Measurements from ENCODE around the gene AGAP1. TPM values are rescaled to one million over a fixed set of nuclear protein-coding genes. Genes with fewer than 3 reads are reported as not detected.
"Not testable (repeated sequence)": the region's sequence is repeated elsewhere in the genome, so short reads cannot be mapped to it uniquely, and the experiment has no call there.

The AGAP1 gene
- total RNA-seq, 1 experiment from 2014 or later = 18.3 TPM

DNA sequence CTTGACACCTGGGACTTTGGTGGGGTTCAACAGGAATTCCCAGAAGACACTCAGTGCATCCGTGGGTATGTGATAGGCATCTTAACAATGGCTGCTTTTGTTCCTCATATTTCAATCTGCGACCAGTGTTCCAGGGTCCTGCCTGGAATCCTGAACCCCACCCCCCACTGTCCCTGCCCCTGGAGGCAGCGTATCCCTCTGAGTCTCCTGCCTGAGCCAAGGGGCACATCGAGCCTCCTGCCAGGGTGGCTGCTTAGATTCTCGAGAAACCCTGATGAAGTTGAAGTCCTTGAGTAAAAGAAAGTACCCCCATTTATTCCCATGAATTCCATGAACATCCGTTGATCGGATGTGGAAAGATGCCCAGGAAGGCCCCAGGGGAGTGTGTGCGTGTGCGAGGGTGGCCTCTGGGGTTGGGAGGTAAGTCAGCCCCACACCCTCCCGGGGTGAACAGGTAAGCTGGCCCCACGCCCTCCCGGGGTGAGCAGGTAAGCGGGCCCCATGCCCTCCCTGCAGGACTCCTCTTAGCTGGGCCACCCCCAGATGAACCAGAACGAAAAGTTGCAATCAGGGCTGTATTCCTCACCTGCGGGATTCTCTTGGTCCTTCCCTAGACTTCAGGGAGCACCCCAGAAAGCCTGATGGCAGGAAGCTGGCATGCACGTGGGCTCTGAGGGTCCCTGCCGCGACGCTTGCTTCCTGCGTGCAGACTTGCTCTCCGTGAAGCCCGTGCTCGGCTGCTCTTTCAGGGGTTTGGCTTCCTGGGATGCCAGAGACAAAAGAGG lies 253.3 kb downstream of the AGAP1 start:
- no peak for DNase-seq (ENCODE audit: extremely low read depth, low read depth)

DNA sequence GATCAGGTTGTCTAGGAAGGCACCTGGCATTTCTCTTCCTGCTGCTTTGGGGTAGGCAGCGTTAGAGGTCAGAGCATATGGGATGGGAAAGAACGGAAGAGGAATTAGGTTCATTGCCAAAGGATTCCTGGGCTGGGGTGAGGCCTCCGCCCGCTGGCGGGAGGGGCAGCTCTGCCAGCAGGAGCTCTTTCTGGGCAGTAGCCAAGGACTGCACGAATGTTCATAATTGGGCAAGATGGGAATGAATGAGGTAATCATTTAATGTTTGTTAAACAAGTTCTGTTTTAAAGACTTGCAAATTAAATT lies 253.9 kb downstream of the AGAP1 start:
- no peak for DNase-seq (ENCODE audit: extremely low read depth, low read depth)

DNA sequence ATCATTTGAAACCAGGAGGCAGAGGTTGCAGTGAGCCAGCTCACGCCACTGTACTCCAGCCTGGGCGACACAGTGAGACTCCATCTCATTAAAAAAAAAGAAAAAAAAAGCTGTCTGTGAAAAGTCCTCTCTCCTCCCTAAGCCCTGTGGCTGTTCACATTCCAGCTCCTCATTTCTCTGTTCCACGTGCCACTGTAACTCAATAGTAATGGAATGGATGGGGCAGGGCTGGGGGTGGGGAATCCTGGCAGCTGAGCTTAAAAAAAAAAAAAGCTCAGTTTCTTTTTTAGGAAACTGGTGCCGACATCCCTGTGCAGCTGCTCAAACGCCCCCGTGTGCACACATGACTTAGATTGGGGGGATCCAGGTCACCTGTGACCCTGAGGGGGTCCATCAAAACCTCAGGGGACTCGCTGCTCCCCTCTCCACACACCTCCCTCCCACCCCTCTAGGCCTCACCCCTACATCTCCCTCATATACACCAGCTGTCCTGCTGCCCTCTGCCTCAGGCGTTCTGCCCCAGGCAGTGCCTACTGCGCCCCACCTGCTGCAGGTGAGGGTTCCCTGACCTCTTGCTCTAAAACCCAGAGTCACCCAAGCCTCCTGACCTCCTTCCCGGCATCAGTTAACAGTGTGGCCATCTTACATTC lies 255.4 kb downstream of the AGAP1 start:
- no peak for DNase-seq (ENCODE audit: extremely low read depth, low read depth)

DNA sequence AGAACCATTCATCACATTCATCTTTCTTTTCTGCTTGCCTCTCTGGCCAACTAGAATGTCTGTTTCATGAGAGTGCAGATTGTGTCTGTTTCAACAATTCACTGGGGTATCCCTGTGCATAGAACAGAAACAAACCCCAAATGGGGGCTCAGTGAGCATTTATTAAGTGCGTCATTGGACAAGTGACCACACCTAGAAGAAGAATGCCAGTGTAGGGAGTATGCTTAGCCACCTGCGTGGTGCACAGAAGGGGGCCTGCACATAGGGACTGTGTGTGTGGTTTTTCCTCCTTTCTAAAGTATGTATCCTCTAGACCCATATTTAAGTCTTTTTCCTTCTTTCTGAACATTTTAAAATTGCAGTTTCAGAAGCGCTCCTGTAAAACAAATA lies 255.9 kb downstream of the AGAP1 start:
- no peak for DNase-seq (ENCODE audit: extremely low read depth, low read depth)

DNA sequence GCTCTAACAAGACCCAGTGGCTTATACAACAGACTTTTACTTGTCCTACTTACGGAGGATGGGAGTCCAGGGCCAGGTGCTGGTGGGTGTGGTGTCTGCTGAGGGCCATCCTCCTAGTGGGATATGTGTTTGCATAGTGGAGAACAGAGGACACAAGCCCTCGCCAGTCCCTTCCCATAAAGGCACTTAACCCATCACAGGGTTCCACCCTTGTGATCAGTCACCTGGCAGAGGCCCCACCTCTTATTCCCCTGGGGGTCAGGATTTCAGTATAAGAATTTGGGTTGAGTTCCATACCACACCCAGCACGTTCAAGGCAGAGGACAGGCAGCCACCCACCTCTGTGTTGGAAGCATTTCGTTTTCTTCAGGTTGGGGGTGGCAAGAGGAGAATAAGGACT lies 259.0 kb downstream of the AGAP1 start:
- DNase-seq (ENCODE audit: extremely low read depth, low read depth) = no peak

DNA sequence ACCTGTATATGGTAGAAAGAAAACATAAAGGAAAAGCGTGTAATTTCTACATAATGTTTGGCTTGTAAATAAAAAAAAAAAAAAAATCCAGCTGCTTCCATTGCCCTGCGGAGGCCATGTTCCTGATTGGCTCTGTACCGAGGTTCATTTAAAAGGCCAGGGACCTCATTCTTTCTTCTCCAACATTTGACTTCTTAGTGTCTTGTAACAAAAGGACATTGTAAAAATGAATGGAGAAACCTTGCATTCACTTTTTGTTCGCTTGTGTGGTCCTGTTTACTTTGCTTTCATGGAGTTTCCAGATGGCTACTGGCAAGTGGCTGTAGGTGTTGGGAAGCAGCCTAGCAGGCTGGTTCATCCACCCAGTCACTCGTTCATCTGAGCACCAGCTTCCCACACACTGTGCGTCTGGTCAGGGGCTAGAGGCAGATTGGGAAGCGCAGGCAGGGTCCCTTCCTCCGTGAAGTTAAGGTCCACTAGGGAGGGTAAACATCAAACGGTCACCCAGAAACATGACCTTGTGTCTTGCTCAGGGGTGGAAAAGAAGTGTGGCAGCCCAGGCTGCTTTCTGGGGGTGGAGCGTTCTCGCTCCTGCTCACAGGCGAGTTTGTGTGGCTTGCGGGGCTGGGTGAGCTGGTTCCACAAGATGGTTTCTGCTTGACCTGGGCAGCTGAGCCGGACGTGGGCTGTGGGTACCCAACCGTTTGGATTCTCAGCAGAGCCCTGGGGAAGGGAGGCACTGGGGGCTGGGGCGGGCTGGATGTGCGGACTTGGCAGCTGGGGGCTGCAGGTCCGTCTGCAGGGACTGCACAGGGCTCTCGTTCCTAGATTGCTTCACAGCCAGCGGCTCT lies 260.7 kb downstream of the AGAP1 start:
- DNase-seq (ENCODE audit: extremely low read depth, low read depth) = no peak

DNA sequence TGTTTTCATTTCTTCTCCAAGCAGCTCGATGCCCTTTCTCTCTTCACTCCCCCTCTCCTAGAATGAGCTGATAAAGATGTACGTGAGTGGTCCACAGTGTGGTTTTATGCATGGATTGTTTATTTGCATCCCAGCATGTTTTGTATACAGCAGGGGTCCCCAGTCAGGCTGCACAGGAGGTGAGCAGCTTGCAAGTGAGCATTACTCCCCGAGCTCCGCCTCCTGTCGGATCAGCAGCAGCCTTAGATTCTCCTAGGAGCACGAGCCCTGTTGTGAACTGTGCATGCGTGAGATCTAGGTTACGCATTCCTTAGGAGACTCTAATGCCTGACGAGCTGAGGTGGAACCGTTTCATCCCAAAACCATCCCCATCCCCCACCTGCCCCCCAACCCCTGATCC lies 262.6 kb downstream of the AGAP1 start:
- no peak for DNase-seq (ENCODE audit: extremely low read depth, low read depth)

DNA sequence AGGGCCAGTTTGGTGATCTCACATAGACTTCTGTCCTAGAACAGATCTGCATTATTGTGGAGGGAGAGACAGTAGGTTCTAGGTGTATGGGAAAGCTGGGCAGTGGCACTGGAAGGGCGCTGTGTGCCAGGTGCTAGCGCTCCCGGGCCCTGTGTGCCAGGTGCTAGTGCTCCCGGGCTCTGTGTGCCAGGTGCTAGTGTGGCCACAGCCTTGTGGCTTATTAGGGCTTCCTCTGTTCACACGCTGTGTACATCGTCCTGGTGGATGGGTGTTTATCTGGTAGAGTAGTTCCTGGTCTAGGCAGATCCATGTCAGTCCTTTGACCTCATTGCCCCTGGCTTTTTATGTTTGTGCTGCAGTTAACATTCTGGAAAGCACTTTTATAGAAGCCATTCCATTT lies 263.4 kb downstream of the AGAP1 start:
- no peak for DNase-seq (ENCODE audit: extremely low read depth, low read depth)

DNA sequence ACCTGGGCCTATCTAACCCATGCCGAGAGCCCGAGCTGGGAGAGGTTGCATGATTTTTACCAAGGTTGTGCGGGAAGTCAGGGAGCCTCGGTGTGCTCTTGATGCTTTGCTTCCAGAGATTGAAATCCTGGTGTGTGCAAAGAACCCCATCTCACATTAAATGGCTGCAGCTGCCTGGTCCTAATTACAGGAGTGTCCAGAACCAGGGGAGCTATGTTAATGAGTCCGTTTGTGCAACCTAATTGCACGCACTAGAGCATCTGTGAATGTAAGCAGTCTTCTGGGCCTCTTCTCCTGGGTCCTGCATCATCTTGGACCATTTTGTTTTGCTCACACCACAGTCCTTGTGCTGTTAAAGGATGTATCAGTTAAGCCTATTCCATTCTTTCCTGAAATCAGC lies 263.8 kb downstream of the AGAP1 start:
- DNase-seq (ENCODE audit: extremely low read depth, low read depth) = no peak

DNA sequence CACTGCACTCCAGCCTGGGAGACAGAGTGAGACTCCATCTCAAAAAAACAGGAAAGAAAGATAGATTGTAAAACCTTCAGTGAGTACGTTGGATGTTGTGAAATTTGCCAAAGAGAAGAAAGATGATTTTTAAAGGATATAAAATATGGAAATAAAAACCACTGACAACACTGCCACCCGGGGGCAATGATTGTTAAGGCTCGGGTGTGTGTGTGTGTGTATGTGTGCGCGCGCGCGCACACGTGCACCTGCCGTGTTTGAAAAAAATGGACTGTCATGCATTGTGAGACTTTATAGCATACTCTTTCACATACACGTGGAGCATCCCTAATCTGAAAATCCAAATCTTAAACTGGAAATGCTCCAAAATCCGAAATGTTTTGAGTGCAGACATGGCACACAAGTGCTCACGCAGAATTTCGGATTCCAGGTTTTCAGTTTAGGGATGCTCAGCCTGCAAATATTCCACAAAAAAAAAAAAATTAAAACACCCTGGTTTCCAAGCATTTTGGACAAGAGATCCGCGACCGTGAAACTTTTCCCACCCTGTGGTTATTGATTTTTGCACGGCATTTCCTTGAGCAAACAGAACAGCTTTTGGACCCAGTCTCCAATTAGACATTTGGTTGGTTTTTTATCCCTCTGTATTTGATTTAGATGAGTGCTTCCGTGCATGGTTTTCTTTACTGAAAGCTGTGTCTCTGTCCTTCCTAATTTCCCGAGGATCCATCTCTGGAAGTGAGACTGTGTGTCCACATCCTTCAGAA lies 269.2 kb downstream of the AGAP1 start:
- DNase-seq (ENCODE audit: extremely low read depth, low read depth) = no peak

DNA sequence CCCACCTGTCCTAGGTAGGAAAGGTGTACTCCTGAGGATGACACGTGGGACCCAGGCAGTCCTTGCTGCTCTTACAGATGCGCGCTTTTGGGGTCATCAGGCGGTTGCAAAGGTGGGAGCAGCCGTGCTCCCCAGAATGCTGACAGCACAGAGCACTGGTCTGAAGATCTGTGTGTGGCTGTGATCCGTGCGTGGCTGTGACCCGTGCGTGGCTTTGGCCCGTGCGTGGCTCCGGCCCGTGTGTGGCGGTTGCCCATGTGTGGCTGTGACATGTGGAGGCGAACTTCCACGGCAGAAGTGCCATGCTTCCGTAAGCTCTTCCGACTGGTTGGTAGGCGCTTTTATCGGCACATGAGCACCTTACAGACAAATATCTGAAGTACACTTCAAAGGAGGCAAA lies 270.0 kb downstream of the AGAP1 start:
- DNase-seq (ENCODE audit: extremely low read depth, low read depth) = no peak

DNA sequence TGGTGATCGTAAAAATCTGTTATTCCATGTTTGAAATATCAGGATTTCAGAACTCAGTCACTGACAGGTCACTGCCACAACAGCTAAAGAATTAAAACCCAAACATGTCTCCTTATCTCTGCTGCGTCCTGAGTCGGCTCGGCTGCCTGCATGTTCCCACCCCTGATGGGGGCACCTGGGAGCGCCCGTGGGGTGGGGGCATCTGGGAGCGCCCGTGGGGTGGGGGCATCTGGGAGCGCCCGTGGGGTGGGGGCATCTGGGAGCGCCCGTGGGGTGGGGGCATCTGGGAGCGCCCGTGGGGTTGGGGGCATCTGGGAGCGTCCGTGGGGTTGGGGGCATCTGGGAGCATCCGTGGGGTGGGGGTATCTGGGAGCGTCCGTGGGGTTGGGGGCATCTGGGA lies 270.6 kb downstream of the AGAP1 start:
- not testable (repeated sequence) for DNase-seq (ENCODE audit: extremely low read depth, low read depth)

DNA sequence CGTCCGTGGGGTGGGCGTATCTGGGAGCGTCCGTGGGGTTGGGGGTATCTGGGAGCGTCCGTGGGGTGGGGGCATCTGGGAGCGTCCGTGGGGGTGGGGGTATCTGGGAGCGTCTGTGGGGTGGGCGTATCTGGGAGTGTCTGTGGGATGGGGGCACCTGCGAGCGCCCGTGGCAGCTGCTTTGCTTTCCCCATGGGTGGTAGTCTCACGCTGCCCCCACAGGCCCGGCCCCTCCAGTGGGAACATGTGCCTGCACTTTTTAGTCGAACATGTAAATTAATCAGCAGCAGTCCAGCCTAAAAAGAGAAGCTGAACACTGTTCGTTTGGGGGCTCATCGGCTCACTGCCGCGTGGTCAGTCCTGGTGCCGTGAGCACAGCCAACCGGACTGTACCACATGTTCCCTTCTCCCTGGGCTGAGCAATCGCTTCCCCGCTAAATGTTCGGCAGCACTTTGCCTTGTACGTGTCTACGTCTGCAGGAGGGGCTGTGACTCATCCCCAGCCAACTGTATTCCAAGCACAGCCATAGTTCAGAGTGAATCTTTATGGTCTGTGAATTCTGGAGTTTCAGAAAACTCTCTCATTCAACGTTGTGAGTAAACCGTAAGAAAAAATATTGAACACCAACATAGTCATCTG lies 271.5 kb downstream of the AGAP1 start:
- peak; percentile 49 for DNase-seq (ENCODE audit: extremely low read depth, low read depth)

DNA sequence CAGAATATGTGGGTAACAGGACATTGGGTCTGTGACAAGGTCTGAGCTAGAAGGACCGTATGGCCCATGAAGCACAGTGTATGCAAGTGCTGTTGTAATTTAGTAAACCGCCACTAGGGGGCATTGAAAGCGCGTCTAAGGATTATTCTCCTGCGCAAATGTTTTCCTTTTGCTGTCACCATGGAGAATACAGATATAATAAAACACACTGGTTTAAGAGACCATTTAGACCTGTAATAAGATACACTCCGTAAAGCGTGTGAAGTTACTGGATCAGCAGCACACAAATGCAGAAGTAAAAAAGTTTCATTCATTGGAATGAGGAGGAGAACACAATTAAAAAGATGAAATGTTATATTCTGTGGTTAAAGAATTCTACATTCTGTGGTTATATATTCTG lies 272.4 kb downstream of the AGAP1 start:
- peak; percentile 76 for DNase-seq (ENCODE audit: extremely low read depth, low read depth)

DNA sequence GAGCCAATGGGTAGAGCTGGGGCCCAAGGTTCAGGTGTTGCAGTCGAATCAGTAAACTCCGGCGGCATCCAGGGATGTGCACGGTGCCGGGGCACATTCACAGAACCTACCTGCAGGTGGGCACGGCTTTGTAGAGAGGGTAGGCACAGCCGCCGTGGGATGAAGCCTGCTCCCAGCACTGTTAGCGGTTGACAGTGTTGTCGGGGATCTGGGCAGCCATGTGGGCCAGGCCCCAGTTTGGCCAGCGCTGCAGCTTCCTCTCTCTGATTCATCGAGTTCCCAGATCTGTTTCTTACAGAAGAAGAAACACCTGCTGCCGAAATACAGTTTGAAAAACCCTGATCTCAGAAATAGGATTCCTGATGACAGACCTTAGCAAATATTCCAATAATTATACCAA lies 274.8 kb downstream of the AGAP1 start:
- no peak for DNase-seq (ENCODE audit: extremely low read depth, low read depth)

DNA sequence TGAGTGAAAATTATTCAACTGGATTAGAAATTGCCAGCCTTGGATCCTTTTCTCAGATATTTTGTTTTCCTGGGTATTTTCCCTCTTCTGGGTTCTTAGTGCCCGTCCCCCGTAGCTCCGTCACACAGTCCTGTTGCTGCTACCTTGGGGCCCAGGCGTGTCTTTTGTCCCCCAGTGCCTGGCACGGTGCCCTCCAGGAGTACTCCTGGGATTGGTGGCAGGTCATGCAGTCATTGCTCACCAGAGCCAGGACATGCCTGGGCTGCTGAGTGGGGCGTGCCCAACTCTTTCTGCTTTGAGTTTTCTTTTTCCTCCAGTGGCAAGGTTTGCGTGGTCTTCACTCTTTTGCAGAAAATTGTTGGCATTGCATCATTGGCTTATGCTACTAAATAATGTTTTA lies 275.2 kb downstream of the AGAP1 start:
- DNase-seq (ENCODE audit: extremely low read depth, low read depth) = no peak

DNA sequence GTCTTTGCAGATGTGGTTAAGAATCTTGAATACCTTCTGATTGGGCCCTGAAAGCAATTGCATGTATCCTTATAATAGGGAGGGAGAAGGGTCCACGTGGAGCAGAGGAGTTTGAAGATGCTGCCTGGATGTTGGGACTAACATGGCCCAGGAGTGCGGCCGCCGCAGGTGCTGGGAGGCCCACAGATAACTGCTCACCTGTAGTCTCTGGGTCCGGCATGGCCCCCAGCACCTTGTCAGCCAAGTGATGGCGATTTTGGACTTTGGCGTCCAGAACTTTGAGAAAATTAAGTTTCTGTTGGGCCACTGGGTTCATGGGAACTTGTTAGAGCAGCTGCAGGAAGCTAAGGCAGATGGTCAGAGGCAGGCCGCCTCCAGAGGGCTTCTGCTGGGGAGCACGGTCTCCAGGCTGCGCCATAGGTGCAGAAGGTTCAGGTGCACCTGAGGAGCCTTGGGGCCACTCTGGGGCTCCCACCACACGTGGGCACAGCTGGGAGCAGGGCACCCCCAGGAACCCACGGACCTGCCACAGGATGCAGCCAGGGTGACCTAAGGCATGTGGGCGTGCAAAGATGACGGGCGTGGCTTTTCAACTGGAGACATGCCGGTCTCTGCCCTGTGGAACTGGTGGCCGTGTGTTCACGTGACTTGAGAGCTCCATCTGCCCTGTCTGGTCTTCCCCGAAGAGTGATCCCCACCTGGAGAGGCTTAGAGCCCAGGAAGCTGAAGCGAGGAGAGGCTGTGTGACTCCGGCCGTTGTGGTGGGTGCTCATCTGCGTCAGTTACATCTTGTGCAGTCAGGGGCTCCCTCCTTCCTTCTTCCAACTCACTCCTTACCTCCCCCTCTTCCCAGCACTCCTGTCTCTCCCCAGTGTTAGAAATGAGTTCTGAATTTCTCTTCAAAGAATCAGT lies 277.3 kb downstream of the AGAP1 start:
- no peak for DNase-seq (ENCODE audit: extremely low read depth, low read depth)

DNA sequence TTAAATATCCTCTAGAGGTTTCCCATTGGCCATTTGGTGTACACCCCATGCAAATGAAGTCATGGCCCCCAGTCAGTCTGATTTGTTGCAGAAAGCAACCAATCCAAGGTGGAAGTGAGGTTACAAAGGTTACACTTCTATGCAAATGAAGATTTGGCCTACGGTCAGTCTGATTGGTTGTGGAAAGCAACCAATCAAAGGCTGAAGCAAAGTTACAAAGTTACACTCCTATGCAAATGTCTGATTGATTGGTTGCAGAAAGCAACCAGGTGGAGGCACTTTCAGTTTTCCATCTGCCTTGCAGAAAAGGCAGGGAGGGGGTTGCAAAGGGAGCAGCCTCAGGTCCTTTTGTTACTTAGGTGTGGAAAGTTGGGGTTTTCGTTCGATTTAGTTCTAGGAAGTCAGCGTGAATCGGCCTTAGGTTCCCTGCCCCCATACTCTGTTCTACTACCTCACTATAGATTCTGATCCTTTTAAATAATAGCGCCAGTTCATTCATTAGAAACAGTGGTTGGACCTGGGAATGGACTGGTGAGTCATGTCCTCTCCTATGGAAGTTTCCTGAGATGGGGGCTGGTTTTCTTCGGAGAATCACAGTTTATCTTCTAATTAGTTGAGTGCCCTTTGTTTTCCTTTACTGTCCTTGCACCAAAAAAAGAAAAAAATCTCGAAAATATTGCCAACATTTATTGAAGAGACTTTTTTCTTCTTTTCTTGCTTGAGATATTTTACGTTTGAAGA lies 279.5 kb downstream of the AGAP1 start:
- DNase-seq (ENCODE audit: extremely low read depth, low read depth) = no peak
